HG02943 (cell line): Measurements from ENCODE around the gene LPCAT3.
"Not testable (repeated sequence)": the region's sequence is repeated elsewhere in the genome, so short reads cannot be mapped to it uniquely, and the experiment has no call there.

Experiments
- ATAC-seq: cut with Tn5 transposase; IDR thresholded peaks from one replicate; pipeline ENCODE4 v1.9.1; 2021; ENCODE audit warnings: mild to moderate bottlenecking, low read depth, moderate library complexity; ENCODE audit not compliant: unreplicated experiment

The LPCAT3 gene

DNA sequence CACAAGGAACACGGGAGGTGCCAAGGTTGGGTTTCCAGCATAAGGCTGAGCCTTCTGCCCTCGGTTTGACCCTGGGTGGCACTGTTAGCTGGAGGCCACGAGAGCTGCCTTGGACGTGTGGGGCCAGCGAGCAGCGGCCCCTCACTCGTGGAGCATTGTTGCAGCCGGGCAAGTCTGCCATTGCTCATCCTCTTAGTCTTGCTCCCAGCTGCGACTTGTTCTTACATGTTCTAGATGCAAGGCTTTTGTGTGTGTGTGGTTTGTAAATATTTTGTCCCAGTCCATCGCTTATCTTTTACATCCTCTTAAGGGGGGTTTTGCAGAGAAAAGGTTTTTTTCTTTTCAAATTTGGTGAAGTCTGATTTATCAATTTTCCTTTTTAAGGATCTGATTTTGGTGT, 21.1 kb upstream of the LPCAT3 start:
- no peak for ATAC-seq

DNA sequence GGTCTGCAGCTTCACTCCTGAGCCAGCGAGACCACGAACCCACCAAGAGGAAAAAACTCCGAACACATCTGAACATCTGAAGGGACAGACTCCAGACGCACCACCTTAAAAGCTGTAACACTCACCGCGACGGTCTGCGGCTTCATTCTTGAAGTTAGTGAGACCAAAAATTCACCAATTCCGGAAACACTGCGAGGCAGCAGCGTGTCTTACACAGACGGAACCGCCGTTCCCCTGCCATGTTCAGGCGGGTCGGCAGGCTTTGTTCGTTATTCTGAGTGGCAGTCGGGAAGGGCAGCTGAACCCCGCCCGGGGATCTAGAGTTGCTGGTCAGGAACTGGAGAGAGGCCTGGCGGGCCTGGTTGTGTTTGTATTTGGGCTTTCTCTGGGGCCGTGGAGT, 20.3 kb upstream of the LPCAT3 start:
- no peak for ATAC-seq

DNA sequence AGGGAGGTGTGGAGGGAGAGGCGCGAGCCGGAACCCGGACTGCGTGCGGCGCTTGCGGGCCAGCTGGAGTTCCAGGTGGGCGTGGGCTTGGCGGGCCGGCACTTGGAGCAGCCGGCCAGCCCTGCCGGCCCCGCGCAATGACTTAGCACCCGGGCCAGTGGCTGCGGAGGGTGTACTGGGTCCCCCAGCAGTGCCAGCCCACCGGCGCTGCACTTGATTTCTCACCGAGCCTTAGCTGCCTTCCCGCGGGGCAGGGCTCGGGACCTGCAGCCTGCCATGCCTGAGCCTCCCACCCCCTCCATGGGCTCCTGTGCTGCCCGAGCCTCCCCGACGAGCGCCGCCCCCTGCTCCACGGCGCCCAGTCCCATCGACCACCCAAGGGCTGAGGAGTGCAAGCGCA, 19.1 kb upstream of the LPCAT3 start:
- ATAC-seq: not testable (repeated sequence)

DNA sequence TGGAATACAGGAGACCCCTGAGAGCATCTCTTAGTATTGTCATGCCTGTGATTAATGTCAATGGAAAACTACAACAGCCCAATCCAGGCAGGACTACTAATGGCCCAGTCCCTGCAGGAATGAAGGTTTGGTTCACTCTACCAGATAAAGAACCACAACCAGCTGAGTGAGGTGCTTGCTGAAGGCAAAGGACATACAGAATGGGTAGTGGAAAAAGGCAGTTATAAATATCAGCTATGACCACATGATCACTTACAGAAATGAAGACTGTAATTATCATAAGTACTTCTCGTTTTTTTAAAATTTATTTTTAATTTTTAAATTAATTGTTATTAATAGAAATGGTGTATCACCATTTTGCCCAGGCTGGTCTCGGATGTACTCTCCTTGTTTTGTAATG, 17.2 kb upstream of the LPCAT3 start:
- ATAC-seq: no peak

DNA sequence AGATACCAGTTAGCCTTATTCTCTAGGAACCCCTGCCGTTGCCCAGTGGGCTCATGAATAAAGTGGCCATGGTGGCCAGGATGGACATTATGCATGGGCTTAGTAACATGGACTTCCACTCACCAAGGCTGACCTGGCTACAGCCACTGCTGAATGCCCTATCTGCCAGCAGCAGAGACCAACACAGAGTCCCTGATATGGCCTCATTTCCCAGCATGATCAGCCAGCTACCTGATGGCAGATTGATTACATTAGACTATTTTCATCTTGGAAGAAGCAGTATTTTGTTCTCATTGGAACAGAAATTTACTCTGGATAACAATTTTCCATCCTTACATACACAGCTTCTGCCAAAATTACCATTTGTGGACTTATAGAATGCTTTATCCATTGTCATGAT, 16.2 kb upstream of the LPCAT3 start:
- no peak for ATAC-seq

DNA sequence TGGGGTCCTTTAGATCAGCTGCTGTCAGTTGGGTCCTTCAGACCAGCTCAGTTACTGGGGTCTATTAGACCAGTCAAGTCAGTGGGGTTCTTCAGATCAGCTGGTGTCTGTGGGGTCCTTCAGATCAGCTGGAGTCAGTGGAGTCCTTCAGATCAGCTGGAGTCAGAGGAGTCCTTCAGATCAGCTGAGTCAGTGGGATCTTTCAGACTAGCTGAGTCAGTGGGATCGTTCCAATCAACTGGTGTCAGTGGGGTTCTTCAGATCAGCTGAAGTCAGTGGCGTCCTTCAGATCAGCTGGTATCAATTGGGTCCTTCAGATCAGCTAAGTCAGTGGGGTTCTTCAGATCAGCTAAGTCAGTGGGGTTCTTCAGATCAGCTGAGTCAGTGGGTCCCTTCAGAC, 14.7 kb upstream of the LPCAT3 start:
- ATAC-seq: no peak

DNA sequence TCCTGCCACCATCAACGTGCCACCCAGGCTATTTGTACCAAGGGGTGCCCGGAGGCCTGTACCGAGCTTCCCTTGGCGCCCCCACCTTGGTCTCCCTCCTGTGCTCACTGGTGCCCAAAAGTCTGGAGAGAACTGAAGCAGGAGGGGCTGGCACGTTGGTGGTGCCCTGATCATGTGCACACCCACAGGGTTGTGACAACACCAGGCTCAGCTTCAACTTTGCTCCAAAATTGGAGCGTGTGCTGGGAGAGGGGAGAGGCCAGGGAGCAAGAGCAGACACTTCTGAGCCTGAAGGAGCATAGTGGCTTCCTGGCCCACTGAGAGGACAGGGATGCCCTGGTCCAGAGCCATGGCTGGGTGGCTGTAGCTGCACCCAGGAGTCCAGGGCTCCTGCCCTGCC, 13.0 kb upstream of the LPCAT3 start:
- no peak for ATAC-seq

DNA sequence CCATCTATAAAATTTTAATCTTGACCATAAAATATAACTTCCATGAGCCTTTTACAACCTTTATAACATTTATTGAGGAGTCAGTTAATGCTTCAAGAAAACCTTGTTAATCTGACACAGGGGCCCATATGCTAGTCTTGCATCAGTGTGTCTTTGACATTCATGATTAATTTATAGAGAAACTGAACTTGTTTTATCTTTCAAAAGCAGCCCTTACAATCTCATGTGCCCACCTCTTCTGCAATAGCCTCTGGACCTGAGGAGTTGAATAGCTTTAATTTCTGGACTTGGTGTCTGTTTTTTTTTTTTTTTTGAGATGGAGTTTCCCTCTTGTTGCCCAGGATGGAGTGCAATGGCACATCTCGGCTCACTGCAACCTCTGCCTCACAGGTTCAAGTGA, 8.6 kb upstream of the LPCAT3 start:
- ATAC-seq: no peak

DNA sequence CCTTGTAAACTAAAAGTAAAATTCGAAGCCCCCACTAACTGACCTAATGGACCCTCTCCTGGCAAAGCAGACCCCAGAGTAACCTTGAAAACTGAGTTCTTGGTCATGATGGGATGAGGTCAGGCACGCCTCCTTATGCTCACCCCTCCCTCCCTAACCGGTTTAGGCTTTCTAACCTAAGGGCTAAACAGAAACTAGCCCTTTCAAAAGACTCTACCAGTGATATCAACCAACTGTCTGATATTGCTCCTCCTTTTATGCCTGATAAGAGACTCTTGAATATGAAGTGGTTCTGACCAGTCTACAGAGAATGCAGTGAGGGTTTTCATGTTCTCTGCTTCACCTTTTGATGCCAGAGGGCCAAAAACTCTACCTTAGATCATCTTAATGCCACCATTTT, 4.8 kb upstream of the LPCAT3 start:
- ATAC-seq: no peak

DNA sequence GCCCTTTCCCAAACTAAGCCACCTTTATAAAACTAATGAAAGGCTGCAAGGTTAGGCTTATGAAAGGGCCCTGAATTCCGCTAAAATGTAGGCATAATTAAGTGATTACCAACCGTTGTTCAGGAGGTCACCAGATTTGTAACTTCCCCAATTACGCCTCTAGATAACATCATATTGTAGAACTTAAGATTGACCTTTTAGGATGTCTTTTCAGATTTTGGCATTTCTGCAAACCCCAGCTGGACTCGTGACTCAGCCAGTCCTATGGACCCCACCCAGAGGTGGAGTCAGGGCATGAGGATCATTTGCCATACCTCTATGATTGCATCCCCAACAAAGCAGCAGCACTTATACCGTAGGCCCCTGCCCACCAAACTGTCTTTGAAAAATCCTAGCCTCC, 3.7 kb upstream of the LPCAT3 start:
- no peak for ATAC-seq

DNA sequence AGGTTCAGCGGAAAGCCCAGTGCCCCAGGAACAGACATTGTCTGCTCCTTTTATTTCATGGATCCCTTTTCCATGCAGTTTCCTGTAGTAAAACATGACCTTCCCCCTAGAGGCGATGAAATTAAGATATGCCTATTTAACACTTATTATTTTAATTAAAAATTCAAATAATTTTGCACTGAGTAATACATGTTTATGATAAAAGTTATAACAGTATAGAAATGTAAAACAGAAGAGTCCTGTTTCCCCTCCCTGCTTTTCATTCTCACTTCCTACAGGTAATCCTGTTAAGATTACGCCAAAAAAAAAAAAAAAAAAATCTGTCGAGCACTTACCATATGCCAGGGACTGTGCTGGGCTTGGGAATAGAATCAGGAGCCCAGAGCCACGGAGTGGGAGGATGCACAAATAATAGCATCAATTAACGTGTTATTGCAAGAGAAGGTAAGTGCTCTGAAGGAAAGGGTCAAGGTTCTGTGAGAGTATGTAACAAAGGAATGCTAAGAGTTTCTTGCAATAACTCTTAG, 830 bp upstream of the LPCAT3 start:
- no peak for ATAC-seq

DNA sequence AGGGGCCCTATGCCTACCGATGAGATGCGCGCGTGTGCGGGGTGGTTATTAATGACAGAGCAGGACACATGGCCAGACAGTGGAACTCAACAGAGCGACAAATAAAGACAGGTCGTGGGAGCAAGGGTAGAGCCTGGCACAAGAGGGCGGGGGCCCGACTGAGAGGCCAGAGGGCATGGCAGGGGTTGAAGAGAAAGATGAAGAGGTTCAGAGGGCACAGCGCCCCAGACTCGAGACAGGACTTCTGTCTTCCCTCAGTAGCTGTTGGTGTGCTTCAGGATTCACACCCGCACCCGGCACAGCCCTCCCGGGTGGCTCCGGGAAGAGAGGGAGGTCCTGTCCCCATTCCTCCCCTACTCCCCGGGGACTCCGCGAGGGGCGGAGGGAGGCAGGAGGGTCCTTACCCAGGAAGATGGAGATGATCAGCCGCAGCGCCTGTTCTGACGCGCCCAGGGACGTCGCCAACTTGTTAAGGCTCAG, 366 bp downstream of the LPCAT3 start:
- peak; percentile 28 for ATAC-seq

DNA sequence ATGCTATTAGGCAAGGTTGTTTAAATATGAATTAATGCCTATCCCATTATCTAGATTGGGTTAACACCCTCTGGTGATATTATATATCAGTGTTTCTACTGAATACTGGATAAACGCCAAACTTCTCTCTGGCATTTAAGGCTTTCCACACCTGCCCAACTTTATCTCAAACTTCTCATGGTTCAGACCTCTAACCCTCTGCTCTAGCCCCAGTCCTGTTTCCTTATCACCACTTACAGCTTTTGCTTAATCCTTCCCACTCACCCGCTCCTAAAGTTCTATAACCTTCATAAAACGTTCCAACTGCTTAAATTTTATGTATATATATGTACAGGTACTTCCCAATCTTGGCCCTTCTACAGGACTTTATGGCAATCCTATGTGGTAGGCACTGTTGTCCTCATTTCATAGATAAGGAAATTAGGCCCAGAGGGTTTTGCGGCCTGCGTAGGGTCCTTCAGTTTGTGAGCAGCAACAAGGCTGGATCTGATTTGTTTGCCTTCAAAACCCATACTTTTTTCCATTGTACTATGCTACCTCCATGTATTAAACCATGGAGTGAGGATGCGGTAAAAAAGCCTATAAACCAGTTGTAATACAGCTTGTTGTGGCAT, 1.2 kb downstream of the LPCAT3 start:
- no peak for ATAC-seq

DNA sequence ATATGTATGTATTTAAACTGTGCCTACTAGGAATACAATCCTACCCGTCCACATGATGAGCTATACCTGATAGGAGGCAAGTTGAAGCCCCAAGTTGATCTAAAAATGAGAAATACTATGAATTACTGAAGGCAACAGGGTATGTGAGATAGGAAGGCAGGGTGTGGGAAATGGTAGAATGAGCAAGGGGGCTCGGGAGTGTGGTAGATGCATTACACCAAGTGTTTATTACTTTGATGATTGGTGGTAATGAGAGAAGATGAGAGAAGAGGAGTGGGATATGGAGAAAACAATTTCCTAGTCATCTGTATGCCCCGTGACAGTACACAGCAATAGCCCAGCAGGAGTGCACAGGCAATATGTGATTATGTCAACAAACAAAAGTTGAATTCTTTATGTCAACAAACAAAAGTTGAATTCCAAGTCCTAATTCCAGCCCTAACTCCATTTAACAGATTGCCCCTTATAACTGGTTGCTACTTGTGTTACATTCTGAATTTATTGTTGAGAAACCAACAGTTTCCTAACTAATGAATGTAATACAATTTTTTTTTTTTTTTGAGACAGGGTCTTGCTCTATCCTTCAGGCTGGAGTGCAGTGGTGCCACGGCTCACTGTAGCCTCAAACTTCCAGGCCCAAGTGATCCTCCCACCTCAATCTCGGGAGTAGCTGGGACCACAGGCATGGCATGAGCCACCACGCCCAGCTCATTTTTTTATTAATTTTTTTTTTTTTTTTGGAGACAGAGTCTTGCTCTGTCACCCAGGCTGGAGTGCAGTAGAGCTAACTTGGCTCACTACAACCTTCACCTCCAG, 2.5 kb downstream of the LPCAT3 start:
- no peak for ATAC-seq

DNA sequence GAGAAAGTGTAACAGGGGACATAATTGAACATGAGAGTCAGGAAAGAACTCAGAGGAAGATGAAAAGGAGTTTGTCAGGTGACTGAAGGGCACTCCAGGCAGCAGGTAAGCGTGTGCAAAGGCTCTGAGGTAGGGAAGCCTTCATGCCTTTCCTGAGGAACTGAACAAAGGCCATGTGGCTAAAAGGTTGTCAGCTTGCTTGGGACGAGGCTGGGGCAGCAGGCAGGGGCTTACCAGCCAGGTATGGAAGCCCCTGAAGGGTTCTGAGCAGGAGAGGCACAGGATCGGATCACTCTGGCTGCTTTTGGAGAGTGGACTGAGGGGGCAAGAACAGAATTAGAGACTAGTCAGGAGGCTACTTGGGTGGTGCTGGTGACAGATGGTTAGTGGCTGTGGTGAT, 5.2 kb downstream of the LPCAT3 start:
- ATAC-seq: no peak

DNA sequence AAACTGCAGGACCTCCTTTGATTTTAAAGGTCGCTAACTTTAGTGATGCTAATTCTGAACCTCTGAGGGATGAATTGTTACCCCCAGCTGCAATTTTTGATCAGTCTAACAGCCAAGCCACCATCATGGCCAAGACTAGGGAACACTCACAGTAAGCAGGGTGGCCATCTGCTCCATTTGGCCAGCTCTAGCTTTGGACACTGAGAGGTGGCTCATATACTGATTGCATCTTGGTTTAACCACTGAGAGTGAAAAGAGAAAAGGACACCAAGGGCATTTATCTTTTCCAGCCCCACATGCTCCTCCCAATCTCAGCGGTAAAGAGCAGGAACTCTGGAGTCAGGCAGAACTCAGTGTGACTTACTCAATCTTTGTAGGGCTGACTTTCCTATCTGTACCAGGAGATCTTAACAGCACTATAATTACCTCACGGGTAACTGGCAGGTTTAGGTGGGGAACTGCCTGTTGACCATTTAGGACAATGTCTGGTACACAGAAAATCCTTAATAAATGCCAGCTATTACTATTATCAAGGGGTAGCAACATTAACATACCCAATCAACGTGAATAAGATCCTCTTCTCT, 6.2 kb downstream of the LPCAT3 start:
- no peak for ATAC-seq

DNA sequence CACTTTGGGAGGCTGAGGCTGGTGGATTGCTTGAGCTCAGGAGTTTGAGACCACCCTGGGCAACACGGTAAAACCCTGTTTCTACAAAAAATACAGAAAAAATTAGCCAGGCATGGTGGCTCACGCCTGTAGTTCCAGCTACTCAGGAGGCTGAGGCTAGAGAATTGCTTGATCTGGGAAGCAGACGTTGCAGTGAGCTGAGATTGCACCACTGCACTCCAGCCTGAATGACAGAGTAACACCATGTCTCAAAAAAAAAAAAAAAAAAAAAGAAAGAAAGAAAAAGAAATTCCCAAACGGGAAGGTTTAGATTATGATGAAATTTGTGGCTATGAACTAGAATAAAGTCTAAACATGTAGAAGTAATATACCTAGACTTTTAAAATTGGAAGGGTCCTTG, 6.9 kb downstream of the LPCAT3 start:
- not testable (repeated sequence) for ATAC-seq

DNA sequence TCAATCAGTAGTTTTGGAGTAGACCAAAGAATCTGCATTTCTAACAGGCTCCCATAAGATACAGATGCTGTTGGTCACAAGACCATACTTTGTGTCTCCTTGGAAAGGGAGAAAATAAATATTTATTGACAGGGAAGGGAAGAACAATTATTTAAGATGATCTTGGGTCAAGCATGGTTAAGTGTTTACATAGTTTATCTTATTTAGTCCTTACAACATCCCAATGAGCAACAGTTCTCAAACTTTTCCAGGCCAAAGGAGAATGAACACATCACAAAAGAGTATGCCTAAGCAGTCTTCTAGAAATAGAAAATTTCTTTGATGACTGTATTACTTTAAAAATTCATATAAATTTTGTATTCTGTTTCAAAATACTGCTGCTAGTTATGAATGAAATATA, 8.8 kb downstream of the LPCAT3 start:
- ATAC-seq: no peak

DNA sequence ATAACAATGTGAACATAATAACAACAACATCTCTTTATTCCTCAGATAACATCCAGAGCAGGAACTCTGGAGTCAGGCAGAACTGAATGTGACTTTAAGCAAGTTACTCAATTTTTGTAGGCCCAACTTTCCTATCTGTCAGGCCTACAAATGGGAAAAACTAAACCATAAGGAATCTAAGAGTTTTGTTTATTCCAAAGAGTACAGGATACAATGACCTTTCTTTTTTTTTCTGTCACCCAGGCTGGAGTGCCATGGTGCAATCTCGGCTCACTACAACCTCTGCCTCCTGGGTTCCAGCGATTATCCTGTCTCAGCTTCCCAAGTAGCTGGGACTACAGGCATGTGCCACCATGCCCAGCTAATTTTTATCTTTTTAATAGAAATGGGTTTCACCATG, 9.4 kb downstream of the LPCAT3 start:
- no peak for ATAC-seq

DNA sequence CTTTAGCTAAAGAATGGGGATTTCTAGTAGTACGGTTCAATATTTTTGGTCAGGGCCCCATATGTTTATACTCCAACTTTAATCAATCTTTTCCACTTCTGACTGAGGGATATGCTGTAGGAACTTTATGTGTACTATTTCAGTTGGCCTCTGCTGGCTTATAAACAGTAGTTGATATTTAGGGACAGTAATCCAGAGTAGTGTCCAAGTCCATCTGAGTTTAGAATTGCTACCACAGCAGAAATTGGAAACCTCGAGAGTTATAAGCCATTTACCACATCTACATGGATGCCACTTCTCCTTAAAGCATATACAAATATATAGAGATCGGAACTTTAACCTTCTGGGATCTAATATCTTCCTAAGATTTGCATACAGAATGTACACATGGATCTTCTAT, 11.6 kb downstream of the LPCAT3 start:
- ATAC-seq: no peak

DNA sequence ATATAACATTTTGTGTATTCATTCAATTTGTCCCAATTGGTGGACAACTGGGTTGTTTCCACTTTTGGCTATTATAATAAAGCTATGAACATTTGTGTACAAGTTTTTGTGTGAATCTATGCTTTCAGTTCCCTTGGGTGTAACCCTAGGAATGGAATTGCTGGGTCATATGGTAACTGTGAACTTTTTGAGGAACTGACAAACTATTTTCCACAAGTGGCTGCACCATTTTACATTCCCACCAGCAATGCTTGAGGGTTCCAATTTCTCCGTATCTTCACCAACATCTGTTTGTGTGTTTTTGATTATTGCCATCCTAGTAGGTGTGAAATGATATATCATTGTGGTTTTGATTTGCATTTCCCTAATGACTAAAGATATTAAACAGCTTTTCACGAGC, 13.0 kb downstream of the LPCAT3 start:
- ATAC-seq: no peak

DNA sequence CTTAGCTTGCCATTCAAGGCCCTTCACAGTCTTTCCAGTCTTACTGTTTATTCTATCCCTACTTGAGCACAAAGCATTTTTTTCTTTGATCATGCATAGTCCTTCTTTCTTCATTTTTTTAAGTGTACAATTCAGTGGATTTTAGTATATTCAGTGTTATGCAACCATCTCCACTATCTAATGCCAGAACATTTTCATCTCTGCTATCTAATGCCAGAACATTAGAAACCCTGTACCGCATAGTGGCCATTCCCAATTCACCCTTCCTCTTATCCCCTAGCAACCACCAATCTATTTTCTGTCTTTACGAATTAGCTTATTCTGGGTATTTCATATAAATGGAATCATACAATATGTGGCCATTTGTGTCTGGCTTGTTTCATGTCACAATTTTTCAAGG, 13.4 kb downstream of the LPCAT3 start:
- ATAC-seq: no peak
